Vagina (tissue), 2 donors: ENCODE results near the gene ZKSCAN3. TPM values are rescaled to one million over a fixed set of nuclear protein-coding genes. Genes with fewer than 3 reads are reported as not detected.
"Not testable (repeated sequence)": the region's sequence is repeated elsewhere in the genome, so short reads cannot be mapped to it uniquely, and the experiment has no call there.

Source experiments
- DNase-seq, 2 donors: peaks; one replicate each; pipeline ENCODE4 v3.0.0-alpha.2; 2017; ENCODE audit errors: extremely low spot score in 2 of 2
- H3K27ac ChIP-seq: fragments of 200-600 bp; sonication (generic); one replicate; pipeline ENCODE4 v1.5.1; 2019
- H3K27me3 ChIP-seq: fragments of 200-600 bp; sonication (generic); one replicate; pipeline ENCODE4 v1.5.1; 2019
- H3K36me3 ChIP-seq, 2 donors: fragments of 200-600 bp; sonication (generic); one replicate each; pipeline ENCODE4 v1.5.1; 2017 to 2019
- H3K4me1 ChIP-seq: fragments of 200-600 bp; sonication (generic); one replicate; pipeline ENCODE4 v1.5.1; 2019
- H3K4me3 ChIP-seq, 2 donors: fragments of 200-600 bp; sonication (generic); 1 replicate in 1 of 2; 2 replicates in 1 of 2; pipeline ENCODE4 v1.5.1; 2016 to 2019
- H3K9me3 ChIP-seq: fragments of 200-600 bp; sonication (generic); one replicate; pipeline ENCODE4 v1.5.1; 2019
- POLR2A ChIP-seq, 2 donors: fragments of 450-650 bp; IDR thresholded peaks; one replicate each; pipeline ENCODE4 v1.6.1; 2017; ENCODE audit warnings: antibody characterized with exemption in 2 of 2, mild to moderate bottlenecking in 2 of 2, moderate library complexity in 2 of 2
- POLR2AphosphoS5 ChIP-seq, 2 donors: sonication (generic); formaldehyde crosslinking; IDR thresholded peaks; one replicate each; pipeline ENCODE4 v1.9.0; 2017; ENCODE audit warnings: antibody characterized with exemption in 2 of 2, mild to moderate bottlenecking in 2 of 2, low read depth in 1 of 2; ENCODE audit not compliant: insufficient read depth in 1 of 2
- intact Hi-C: fragments of 100-400 bp; cut with DNase I; formaldehyde crosslinking; loops from one replicate; pipeline ENCODE4 v1.15.1; 2023
- total RNA-seq: library from RNA; depleted of rRNA; stranded (reverse); fragments of >200 nt; gene quantifications from one replicate; pipeline ENCODE4 v1.2.3, GENCODE V29; 2016
- TF ChIP-seq, protein P1 (sequence below), 3 experiments: fragments of 450-650 bp in 2 of 3; fragments of 200-600 bp in 1 of 3; sonication (generic) in 1 of 3; IDR thresholded peaks; one replicate each; pipeline ENCODE4 v1.5.1; 2017 to 2019; ENCODE audit warnings: antibody characterized with exemption in 3 of 3, mild to moderate bottlenecking in 2 of 3, moderate library complexity in 2 of 3

ZKSCAN3 gene
- total RNA-seq, 1 donor from 2014 or later, result 2.9 TPM

DNA sequence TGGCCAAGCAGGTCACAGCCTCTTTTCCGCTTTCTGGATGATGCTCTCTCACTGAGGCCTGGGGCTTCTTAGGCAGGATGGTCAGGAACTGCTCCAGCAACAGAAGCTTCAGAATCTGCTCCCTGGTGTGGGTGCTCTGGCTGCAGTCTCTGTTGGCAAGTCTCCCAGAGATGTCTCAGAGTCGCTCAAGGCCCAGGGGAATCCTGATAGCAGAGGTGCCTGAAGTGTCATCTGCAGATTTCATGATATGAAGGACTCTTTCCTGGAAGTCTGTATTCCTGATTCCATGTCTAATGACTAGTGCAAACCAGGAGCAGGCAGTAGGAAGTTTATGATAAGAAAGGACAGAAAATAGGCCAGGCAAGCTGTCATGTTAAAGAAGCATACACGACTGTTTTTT, 34.1 kb upstream of the ZKSCAN3 start:
- Histone ChIP-seq H3K9me3 (no peaks in the 10 kb centered on the region), H3K27me3 (no peaks in the 10 kb centered on the region), H3K4me1 (no peaks in the 10 kb centered on the region), H3K36me3 (no peaks in the 10 kb centered on the region), H3K4me3 (no peak overlapping the region), H3K27ac (no peak overlapping the region)
- TF ChIP-seq, protein P1, sequence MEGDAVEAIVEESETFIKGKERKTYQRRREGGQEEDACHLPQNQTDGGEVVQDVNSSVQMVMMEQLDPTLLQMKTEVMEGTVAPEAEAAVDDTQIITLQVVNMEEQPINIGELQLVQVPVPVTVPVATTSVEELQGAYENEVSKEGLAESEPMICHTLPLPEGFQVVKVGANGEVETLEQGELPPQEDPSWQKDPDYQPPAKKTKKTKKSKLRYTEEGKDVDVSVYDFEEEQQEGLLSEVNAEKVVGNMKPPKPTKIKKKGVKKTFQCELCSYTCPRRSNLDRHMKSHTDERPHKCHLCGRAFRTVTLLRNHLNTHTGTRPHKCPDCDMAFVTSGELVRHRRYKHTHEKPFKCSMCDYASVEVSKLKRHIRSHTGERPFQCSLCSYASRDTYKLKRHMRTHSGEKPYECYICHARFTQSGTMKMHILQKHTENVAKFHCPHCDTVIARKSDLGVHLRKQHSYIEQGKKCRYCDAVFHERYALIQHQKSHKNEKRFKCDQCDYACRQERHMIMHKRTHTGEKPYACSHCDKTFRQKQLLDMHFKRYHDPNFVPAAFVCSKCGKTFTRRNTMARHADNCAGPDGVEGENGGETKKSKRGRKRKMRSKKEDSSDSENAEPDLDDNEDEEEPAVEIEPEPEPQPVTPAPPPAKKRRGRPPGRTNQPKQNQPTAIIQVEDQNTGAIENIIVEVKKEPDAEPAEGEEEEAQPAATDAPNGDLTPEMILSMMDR (IDR thresholded peaks at IDR 0.05), result no peak
- TF ChIP-seq POLR2AphosphoS5 (IDR thresholded peaks at IDR 0.05; ENCODE audit: insufficient read depth in 1 of 2, low read depth in 1 of 2), result no peak
- TF ChIP-seq POLR2A (IDR thresholded peaks at IDR 0.05), result no peak
- DNase-seq, result no peak
- intact Hi-C loops, result no loop called here

DNA sequence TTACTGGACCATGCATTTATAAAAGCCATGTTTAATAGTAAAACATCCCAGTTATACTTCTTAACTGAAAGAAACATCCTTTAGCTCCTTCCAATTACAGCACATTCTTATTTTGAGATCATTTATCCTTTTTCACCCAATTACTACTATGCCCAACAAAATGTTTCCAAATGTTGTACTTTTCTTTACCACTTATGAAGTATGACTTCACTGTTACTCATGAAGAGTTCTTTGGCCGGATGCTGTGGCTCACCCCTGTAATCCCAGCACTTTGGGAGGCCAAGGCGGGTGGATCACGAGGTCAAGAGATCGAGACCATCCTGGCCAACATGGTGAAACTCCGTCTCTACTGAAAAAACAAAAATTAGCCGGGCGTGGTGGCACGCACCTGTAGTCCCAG, 31.9 kb upstream of the ZKSCAN3 start:
- H3K27ac ChIP-seq, intact Hi-C loops, H3K4me1 ChIP-seq, H3K27me3 ChIP-seq, H3K36me3 ChIP-seq, H3K4me3 ChIP-seq, H3K9me3 ChIP-seq, DNase-seq: not testable (repeated sequence)

- no peak overlapping the region for H3K27ac ChIP-seq
- intact Hi-C loops, result no loop called here
- DNase-seq, result no peak
- H3K9me3 ChIP-seq, result peaks cover 20% of the 10 kb centered on the region
- TF ChIP-seq, protein P1 (IDR thresholded peaks at IDR 0.05), result no peak
- TF ChIP-seq POLR2A (IDR thresholded peaks at IDR 0.05) (no peak), POLR2AphosphoS5 (IDR thresholded peaks at IDR 0.05; ENCODE audit: insufficient read depth in 1 of 2, low read depth in 1 of 2) (no peak)
- no peaks in the 10 kb centered on the region for H3K4me1 ChIP-seq
- H3K4me3 ChIP-seq, result no peak overlapping the region
- H3K27me3 ChIP-seq, result no peaks in the 10 kb centered on the region
- peaks cover 8 to 34% of the 10 kb centered on the region in 2 donors for H3K36me3 ChIP-seq
Observed at GRCh38 chr6:28322661-28323060, 27.1 kb upstream of the ZKSCAN3 start.

- Histone ChIP-seq H3K36me3 (peaks cover 8 to 43% of the 10 kb centered on the region in 2 donors), H3K9me3 (peaks cover 22% of the 10 kb centered on the region), H3K27ac (no peak overlapping the region), H3K27me3 (no peaks in the 10 kb centered on the region), H3K4me3 (no peak overlapping the region), H3K4me1 (no peaks in the 10 kb centered on the region)
- intact Hi-C loops, result no loop called here
- no peak for TF ChIP-seq POLR2AphosphoS5 (IDR thresholded peaks at IDR 0.05; ENCODE audit: insufficient read depth in 1 of 2, low read depth in 1 of 2)
- TF ChIP-seq, protein P1 (IDR thresholded peaks at IDR 0.05), result no peak
- no peak for TF ChIP-seq POLR2A (IDR thresholded peaks at IDR 0.05)
- no peak for DNase-seq
Observed at GRCh38 chr6:28323813-28324424, 25.8 kb upstream of the ZKSCAN3 start.

DNA sequence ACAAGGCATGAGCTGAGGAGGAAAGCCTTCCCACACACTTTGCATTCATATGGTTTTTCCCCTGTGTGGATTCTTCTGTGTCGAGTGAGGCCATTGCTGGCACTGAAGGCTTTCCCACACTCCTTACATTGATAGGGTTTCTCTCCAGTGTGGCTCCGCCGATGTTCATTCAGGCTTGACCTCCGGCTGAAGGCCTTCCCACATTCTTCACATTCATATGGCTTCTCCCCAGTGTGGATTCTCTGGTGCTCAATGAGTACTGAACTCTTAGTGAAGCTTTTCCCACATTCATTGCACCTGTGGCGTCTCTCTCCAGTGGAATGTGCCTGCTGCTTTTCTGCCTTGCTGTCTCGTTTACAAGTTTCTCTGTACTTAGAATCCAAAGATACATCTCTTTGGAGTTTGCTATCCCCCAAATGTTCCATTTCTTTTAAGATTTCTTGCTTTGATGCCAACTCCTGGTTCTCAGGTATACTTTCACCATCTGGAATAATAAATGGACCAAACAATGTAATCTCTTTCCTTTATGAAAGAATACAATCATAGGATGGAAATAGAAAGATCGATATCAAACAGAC, 23.3 kb upstream of the ZKSCAN3 start:
- no peak overlapping the region for H3K4me3 ChIP-seq
- no peak for DNase-seq
- peaks cover 22% of the 10 kb centered on the region for H3K9me3 ChIP-seq
- no peaks in the 10 kb centered on the region for H3K27me3 ChIP-seq
- TF ChIP-seq POLR2A (IDR thresholded peaks at IDR 0.05), result no peak
- no peak for TF ChIP-seq POLR2AphosphoS5 (IDR thresholded peaks at IDR 0.05; ENCODE audit: insufficient read depth in 1 of 2, low read depth in 1 of 2)
- TF ChIP-seq, protein P1 (IDR thresholded peaks at IDR 0.05), result no peak
- H3K4me1 ChIP-seq, result no peaks in the 10 kb centered on the region
- H3K36me3 ChIP-seq, result peaks cover 8 to 49% of the 10 kb centered on the region in 2 donors
- H3K27ac ChIP-seq, result no peak overlapping the region
- intact Hi-C loops, result no loop called here
